GM23338 (cell line): ENCODE data around the gene RNF181. TPM values are rescaled to one million over a fixed set of nuclear protein-coding genes. Genes with fewer than 3 reads are reported as not detected.
A peak's percentile ranks its signal among the peaks of the same experiment; 100 is the strongest.

Source experiments
- ATAC-seq: fragments of 200-7000 bp; cut with Tn5 transposase; 3 replicates; pipeline ENCODE4 v1.9.1; 2020
- DNase-seq: peaks from one replicate; pipeline ENCODE4 v3.0.0-alpha.2; 2015; ENCODE audit warnings: low spot score
- H2AFZ ChIP-seq: fragments of 200-600 bp; sonication (generic); 2 replicates; pipeline ENCODE4 v1.8.0; 2016; ENCODE audit warnings: antibody characterized with exemption, mild to moderate bottlenecking, moderate library complexity
- H3F3A ChIP-seq: fragments of 200-600 bp; sonication (generic); replicated peaks from 2 replicates; pipeline ENCODE4 v1.8.0; 2017; ENCODE audit warnings: antibody characterized with exemption, mixed run types, low read depth
- H3K27ac ChIP-seq: fragments of 200-600 bp; sonication (generic); 2 replicates; pipeline ENCODE4 v1.6.1; 2016; ENCODE audit warnings: low read depth
- H3K27me3 ChIP-seq: fragments of 200-600 bp; sonication (generic); 2 replicates; pipeline ENCODE4 v1.8.0; 2016; ENCODE audit warnings: mild to moderate bottlenecking, mixed run types, moderate library complexity; ENCODE audit not compliant: insufficient read depth
- H3K36me3 ChIP-seq: fragments of 200-600 bp; sonication (generic); 2 replicates; pipeline ENCODE4 v1.8.0; 2016; ENCODE audit warnings: mild to moderate bottlenecking; ENCODE audit not compliant: insufficient read depth
- H3K4me1 ChIP-seq: fragments of 200-600 bp; sonication (generic); 2 replicates; pipeline ENCODE4 v1.8.0; 2016; ENCODE audit warnings: mild to moderate bottlenecking, moderate library complexity; ENCODE audit not compliant: insufficient read depth
- H3K4me2 ChIP-seq: fragments of 200-600 bp; sonication (generic); 2 replicates; pipeline ENCODE4 v1.7.1; 2017; ENCODE audit warnings: mixed run types
- H3K4me3 ChIP-seq: fragments of 200-600 bp; sonication (generic); 2 replicates; pipeline ENCODE4 v1.6.1; 2016; ENCODE audit warnings: mixed run types
- H3K79me2 ChIP-seq: fragments of 200-600 bp; sonication (generic); replicated peaks from 2 replicates; pipeline ENCODE4 v1.8.0; 2017; ENCODE audit warnings: mild to moderate bottlenecking; ENCODE audit not compliant: insufficient read depth
- H3K9me2 ChIP-seq: fragments of 200-600 bp; sonication (generic); 2 replicates; pipeline ENCODE4 v1.8.0; 2017; ENCODE audit not compliant: insufficient read depth
- H4K20me1 ChIP-seq: fragments of 200-600 bp; sonication (generic); replicated peaks from 2 replicates; pipeline ENCODE4 v1.8.0; 2017; ENCODE audit warnings: mild to moderate bottlenecking; ENCODE audit not compliant: insufficient read depth
- H3K27ac Mint-ChIP-seq: 2 replicates; pipeline ENCODE4 v1.8.0; 2020; ENCODE audit warnings: inconsistent platforms, mild to moderate bottlenecking, moderate library complexity, mixed read lengths
- H3K27me3 Mint-ChIP-seq: 3 replicates; pipeline ENCODE4 v1.8.0; 2022; ENCODE audit warnings: low read depth, mild to moderate bottlenecking, moderate library complexity, mixed read lengths, inconsistent platforms; ENCODE audit not compliant: insufficient read depth, poor library complexity
- H3K36me3 Mint-ChIP-seq: 3 replicates; pipeline ENCODE4 v1.8.0; 2021; ENCODE audit warnings: low read depth, mild to moderate bottlenecking, inconsistent platforms, moderate library complexity, mixed read lengths
- H3K4me1 Mint-ChIP-seq: 3 replicates; pipeline ENCODE4 v1.8.0; 2020; ENCODE audit warnings: mild to moderate bottlenecking, inconsistent platforms, mixed read lengths
- H3K4me3 Mint-ChIP-seq: 3 replicates; pipeline ENCODE4 v1.8.0; 2021; ENCODE audit warnings: moderate library complexity, mild to moderate bottlenecking, inconsistent platforms, mixed read lengths
- H3K9me3 Mint-ChIP-seq: 3 replicates; pipeline ENCODE4 v1.8.0; 2020; ENCODE audit warnings: moderate library complexity, mild to moderate bottlenecking, inconsistent platforms, mixed read lengths
- CREB1 ChIP-seq: fragments of 250-450 bp; sonication (Bioruptor Pico); IDR thresholded peaks from 2 replicates; pipeline ENCODE4 v1.5.0; 2020; ENCODE audit warnings: low read depth, mild to moderate bottlenecking, moderate library complexity
- CTCF ChIP-seq, 2 experiments: fragments of 200-600 bp in 1 of 2; sonication (generic) in 1 of 2; conservative IDR thresholded peaks; 2 replicates each; pipeline versions ENCODE4 v1.5.1 to v1.6.1; 2016 to 2017; ENCODE audit warnings: antibody characterized with exemption in 2 of 2, low read depth in 2 of 2, mild to moderate bottlenecking in 2 of 2, moderate library complexity in 1 of 2
- ETS1 ChIP-seq: IDR thresholded peaks from 2 replicates; pipeline ENCODE4 v1.6.1; 2016; ENCODE audit warnings: antibody characterized with exemption
- EZH2 ChIP-seq: fragments of 200-600 bp; sonication (generic); IDR thresholded peaks from one replicate; pipeline ENCODE4 v1.8.0; 2017; ENCODE audit warnings: antibody characterized with exemption, mild to moderate bottlenecking, low read depth; ENCODE audit not compliant: unreplicated experiment
- EZH2phosphoT487 ChIP-seq: fragments of 200-600 bp; sonication (generic); IDR thresholded peaks from one replicate; pipeline ENCODE4 v1.8.1; 2018; ENCODE audit warnings: antibody characterized with exemption; ENCODE audit not compliant: unreplicated experiment
- JUNB ChIP-seq: IDR thresholded peaks from one replicate; pipeline ENCODE4 v1.6.1; 2016; ENCODE audit warnings: antibody characterized with exemption; ENCODE audit not compliant: unreplicated experiment
- NANOG ChIP-seq: IDR thresholded peaks from 2 replicates; pipeline ENCODE4 v1.6.1; 2016; ENCODE audit warnings: antibody characterized with exemption, borderline replicate concordance
- POLR2AphosphoS5 ChIP-seq: IDR thresholded peaks from 2 replicates; pipeline ENCODE4 v1.6.1; 2016; ENCODE audit warnings: antibody characterized with exemption, low read depth
- REST ChIP-seq: IDR thresholded peaks from one replicate; pipeline ENCODE4 v1.6.1; 2018; ENCODE audit warnings: antibody characterized with exemption; ENCODE audit not compliant: unreplicated experiment
- STAT1 ChIP-seq: IDR thresholded peaks from one replicate; pipeline ENCODE4 v1.6.1; 2016; ENCODE audit warnings: antibody characterized with exemption; ENCODE audit not compliant: unreplicated experiment
- ZNF114 ChIP-seq: fragments of 250-450 bp; sonication (Bioruptor Pico); IDR thresholded peaks from 2 replicates; pipeline ENCODE4 v1.5.0; 2020; ENCODE audit warnings: mild to moderate bottlenecking, moderate library complexity
- ZNF331 ChIP-seq: fragments of 250-450 bp; sonication (Bioruptor Pico); IDR thresholded peaks from 2 replicates; pipeline ENCODE4 v1.5.0; 2020; ENCODE audit warnings: low read depth, mild to moderate bottlenecking, moderate library complexity
- ZNF462 ChIP-seq: fragments of 250-450 bp; sonication (Bioruptor Pico); IDR thresholded peaks from 2 replicates; pipeline ENCODE4 v1.5.0; 2020; ENCODE audit warnings: mild to moderate bottlenecking, moderate library complexity
- polyA plus RNA-seq: library from polyadenylated mRNA; unstranded; fragments of >200 nt; fragmentation: Nextera tagmentation; extraction: Ambion mirVana; gene quantifications from 2 replicates; pipeline ENCODE4 v1.2.1, GENCODE V29; 2016
- total RNA-seq: library from RNA; depleted of rRNA; stranded (reverse); fragments of >200 nt; shearing (Covaris generic); gene quantifications from 2 replicates; pipeline ENCODE4 v1.2.3, GENCODE V29; 2014

The RNF181 gene
- total and polyA plus RNA-seq, 2 experiments from 2014 or later = 114 to 260 TPM

GRCh38 chr2:85545780-85546240 lies 49.7 kb upstream of the RNF181 start:
- Histone ChIP-seq H2AFZ (no peak overlapping the region), H3K9me2 (no peaks in the 10 kb centered on the region), H3F3A (peaks cover 66% of the 10 kb centered on the region), H3K27ac (peak overlapping the region; percentile 80), H3K27me3 (no peaks in the 10 kb centered on the region), H3K36me3 (peaks cover 64% of the 10 kb centered on the region), H3K4me2 (no peak overlapping the region), H3K4me1 (peaks cover 13% of the 10 kb centered on the region), H3K79me2 (peaks cover 20% of the 10 kb centered on the region), H3K4me3 (no peak overlapping the region), H4K20me1 (peaks cover 26% of the 10 kb centered on the region)
- Mint-ChIP-seq H3K27ac (no peak overlapping the region), H3K9me3 (no peaks in the 10 kb centered on the region; the same call in 2 of the 3 replicates), H3K36me3 (peaks cover 84% of the 10 kb centered on the region), H3K4me3 (no peak overlapping the region), H3K27me3 (peaks cover 21% of the 10 kb centered on the region), H3K4me1 (peaks cover 39% of the 10 kb centered on the region)
- no peak for TF ChIP-seq POLR2AphosphoS5
- no peak for TF ChIP-seq NANOG
- TF ChIP-seq ZNF462 (CRISPR knock-in tag) = no peak
- no peak for TF ChIP-seq CTCF (conservative IDR thresholded peaks at IDR 0.05; ENCODE audit: low read depth in 2 of 2)
- TF ChIP-seq REST = no peak
- no peak for TF ChIP-seq ETS1
- TF ChIP-seq EZH2phosphoT487 = no peak
- TF ChIP-seq ZNF114 = no peak
- no peak for TF ChIP-seq EZH2
- no peak for TF ChIP-seq CREB1 (CRISPR knock-in tag)
- no peak for TF ChIP-seq ZNF331 (CRISPR knock-in tag)
- no peak for TF ChIP-seq STAT1
- no peak for TF ChIP-seq JUNB
- DNase-seq = no peak
- no peak for ATAC-seq
